Esophagus squamous epithelium (tissue), 5 donors: ENCODE data around the gene POC1A. TPM values are rescaled to one million over a fixed set of nuclear protein-coding genes. Genes with fewer than 3 reads are reported as not detected.

ENCODE experiments used
- DNase-seq: peaks from one replicate; lab custom pipeline; 2025; lab: John Stamatoyannopoulos, UW
- H3K27ac ChIP-seq, 4 donors: fragments of 200-600 bp; sonication (generic); one replicate each; pipeline ENCODE4 v1.5.1; 2016 to 2019; ENCODE audit warnings: mild to moderate bottlenecking in 1 of 4
- H3K27me3 ChIP-seq, 4 donors: fragments of 200-600 bp; sonication (generic); 1 replicate in 3 of 4; 2 replicates in 1 of 4; pipeline versions ENCODE4 v1.5.1 to v1.6.0; 2017 to 2021; ENCODE audit warnings: antibody characterized with exemption in 1 of 4
- H3K36me3 ChIP-seq, 3 donors: fragments of 200-600 bp; sonication (generic); one replicate each; pipeline ENCODE4 v1.5.1; 2016 to 2019
- H3K4me1 ChIP-seq, 3 donors: fragments of 200-600 bp; sonication (generic); one replicate each; pipeline ENCODE4 v1.5.1; 2017 to 2019
- H3K4me3 ChIP-seq, 4 donors: fragments of 200-600 bp; sonication (generic); 1 replicate in 3 of 4; 2 replicates in 1 of 4; pipeline ENCODE4 v1.5.1; 2016 to 2019; ENCODE audit warnings: mild to moderate bottlenecking in 2 of 4, moderate library complexity in 1 of 4
- H3K9me3 ChIP-seq, 3 donors: fragments of 200-600 bp; sonication (generic); one replicate each; pipeline ENCODE4 v1.5.1; 2016 to 2019
- CTCF ChIP-seq, 6 experiments: fragments of 450-650 bp in 4 of 6; fragments of 200-600 bp in 2 of 6; sonication (generic) in 2 of 6; IDR thresholded peaks; one replicate each; pipeline ENCODE4 v1.5.1; 2016 to 2019; ENCODE audit warnings: antibody characterized with exemption in 6 of 6, mild to moderate bottlenecking in 4 of 6, moderate library complexity in 4 of 6
- POLR2A ChIP-seq, 4 donors: fragments of 450-650 bp; IDR thresholded peaks; one replicate each; pipeline ENCODE4 v1.6.1; 2017; ENCODE audit warnings: antibody characterized with exemption in 4 of 4, mild to moderate bottlenecking in 4 of 4, moderate library complexity in 3 of 4
- WGBS, 2 donors: methylation state at CpG; one replicate each; pipeline ENCODE4 v1.1.5; 2018; 5-methylcytosine and 5-hydroxymethylcytosine counted together
- intact Hi-C: fragments of 100-400 bp; cut with DNase I; formaldehyde crosslinking; loops from one replicate; pipeline ENCODE4 v1.15.0; 2022
- total RNA-seq, 4 donors: library from RNA; depleted of rRNA; stranded (reverse); fragments of >200 nt; gene quantifications; one replicate each; pipeline ENCODE4 v1.1.0, GENCODE V29; 2016
- donor health status: DM: yes; HTN: yes; CAD: no.

The POC1A gene
- total RNA-seq, 4 donors from 2014 or later: 2.7 to 10.3 (median 4.8) TPM

DNA sequence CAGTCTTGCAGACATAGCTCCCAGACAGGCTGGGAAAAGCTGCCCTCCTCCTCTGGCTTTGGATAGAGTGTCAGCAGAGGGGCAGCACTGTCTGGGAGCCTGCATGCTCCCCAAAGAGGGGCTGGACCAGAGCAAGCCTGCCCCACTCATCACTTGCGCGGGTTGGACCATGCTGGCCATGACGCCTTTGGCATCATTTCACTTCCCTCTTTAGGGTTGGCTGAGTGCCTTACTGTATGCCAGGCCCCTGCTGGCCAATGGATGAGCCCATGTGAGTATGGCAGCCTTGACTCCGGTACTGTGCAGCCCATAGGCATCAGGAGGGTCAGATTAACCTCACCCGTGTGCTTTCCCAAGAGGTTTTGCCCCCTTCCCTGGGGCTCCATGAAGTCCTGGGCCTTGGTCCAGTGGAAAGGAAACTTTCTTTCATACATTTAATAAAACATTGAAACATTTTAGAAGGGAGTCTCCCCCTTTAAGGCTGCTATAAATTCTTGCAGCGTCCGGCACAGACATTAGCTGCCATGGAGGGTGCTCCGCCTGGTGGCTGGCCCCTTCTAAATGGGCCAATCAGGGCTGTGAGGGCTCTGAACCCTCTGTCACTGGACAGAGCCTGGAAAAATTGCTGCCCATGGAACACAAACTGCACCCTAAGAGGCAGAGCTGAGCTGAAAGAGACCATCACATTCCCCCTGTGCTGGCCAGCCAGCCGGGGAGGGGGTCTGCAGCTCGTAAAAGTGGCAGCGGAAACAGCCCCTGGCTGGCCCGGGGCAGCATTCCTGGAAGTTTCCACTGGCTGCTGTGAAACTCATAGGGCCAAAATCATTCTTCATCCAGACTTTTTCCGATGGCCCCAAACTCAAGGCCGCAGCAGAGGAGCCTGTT lies 77.1 kb downstream of the POC1A start:
- Histone ChIP-seq H3K4me3 (no peak overlapping the region), H3K4me1 (peaks cover 0 to 2% (median 0%) of the 10 kb centered on the region in 3 donors), H3K27ac (no peak overlapping the region), H3K27me3 (no peaks in the 10 kb centered on the region), H3K36me3 (no peaks in the 10 kb centered on the region), H3K9me3 (no peaks in the 10 kb centered on the region)
- 53 to 80% methylated on average over 10 to 13 of the region's 14 CpGs for WGBS, 2 donors
- TF ChIP-seq CTCF (IDR thresholded peaks at IDR 0.05) (no peak), POLR2A (IDR thresholded peaks at IDR 0.05) (no peak)
- intact Hi-C loops: no loop called here
- DNase-seq: no peak

DNA sequence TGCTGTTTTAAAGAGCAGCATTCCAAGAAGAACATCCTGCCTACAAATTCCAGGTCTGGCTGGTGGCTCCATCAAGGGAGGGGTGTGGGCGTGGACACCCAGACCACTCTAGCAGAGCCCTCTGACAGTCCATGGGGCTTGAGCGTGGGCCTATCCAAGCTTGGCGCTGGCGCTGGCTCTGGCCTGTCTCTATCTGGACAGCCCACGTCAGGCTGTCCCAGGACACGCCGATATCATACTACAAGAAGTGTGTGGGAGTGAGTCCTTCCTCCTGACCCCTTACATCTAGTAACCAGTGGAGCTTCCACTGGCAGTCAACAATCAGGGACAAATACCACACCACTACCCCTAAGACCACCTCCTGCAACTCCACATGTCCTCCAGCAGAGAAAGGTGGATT lies 80.7 kb downstream of the POC1A start:
- TF ChIP-seq POLR2A (IDR thresholded peaks at IDR 0.05) (no peak), CTCF (IDR thresholded peaks at IDR 0.05) (no peak)
- no peak for DNase-seq
- WGBS, 2 donors: 90 to 100% methylated on average over 1 to 7 of the region's 7 CpGs
- no peaks in the 10 kb centered on the region for H3K27me3 ChIP-seq
- peaks cover 4 to 37% (median 9%) of the 10 kb centered on the region in 3 donors for H3K4me1 ChIP-seq
- intact Hi-C loops: no loop called here
- no peak overlapping the region for H3K4me3 ChIP-seq
- no peaks in the 10 kb centered on the region for H3K36me3 ChIP-seq
- H3K27ac ChIP-seq: no peak overlapping the region
- H3K9me3 ChIP-seq: no peaks in the 10 kb centered on the region

DNA sequence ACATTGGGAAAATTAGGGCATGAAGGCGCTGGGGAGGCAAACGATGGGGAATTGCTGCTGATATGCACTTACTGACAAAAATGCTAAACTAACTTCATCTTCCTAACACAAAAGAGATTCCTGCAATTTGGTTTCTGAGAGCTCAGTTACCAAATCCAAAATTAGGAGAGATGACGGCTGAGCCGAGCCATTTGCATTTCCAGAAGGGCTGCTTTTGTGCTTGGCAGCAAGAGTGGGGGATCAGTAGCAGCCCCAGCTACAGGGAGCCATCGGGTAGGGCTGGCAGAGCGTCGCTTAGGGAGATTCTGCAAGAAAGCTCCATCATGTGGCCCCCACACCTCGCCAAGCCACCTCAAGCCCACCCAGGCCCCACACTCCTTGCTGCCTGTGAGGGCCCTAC lies 81.8 kb downstream of the POC1A start:
- 89 to 92% methylated on average over 5 to 8 of the region's 8 CpGs for WGBS, 2 donors
- intact Hi-C loops: no loop called here
- Histone ChIP-seq H3K4me3 (no peak overlapping the region), H3K4me1 (peaks cover 13 to 47% (median 18%) of the 10 kb centered on the region in 3 donors), H3K27me3 (no peaks in the 10 kb centered on the region), H3K36me3 (no peaks in the 10 kb centered on the region), H3K27ac (no peak overlapping the region), H3K9me3 (no peaks in the 10 kb centered on the region)
- DNase-seq: no peak
- TF ChIP-seq POLR2A (IDR thresholded peaks at IDR 0.05) (no peak), CTCF (IDR thresholded peaks at IDR 0.05) (no peak)

DNA sequence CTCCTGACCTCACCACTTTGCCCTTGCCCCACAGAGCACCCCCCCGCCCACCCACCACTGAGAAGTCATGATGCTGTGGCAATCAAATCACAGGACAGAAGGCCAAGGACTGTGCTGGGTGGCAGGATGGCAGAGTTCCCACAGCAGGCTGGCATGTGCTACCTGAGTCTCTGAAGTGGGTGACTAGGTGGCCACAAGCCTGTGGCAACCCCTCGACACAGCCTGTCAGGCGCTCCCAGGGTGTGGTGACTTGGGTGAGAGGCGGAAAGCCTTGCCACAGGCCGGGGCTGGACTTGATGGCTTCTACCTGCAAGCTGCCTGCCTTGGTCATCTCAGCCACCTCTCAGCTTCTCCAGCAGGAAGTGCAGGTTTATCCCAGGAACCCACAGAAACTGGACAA lies 82.2 kb downstream of the POC1A start:
- 81% methylated on average over 5 of the region's 5 CpGs; no CpG with 5 or more reads in 1 of the 2 donors for whole genome bisulfite sequencing, 2 donors
- DNase-seq: no peak
- intact Hi-C loops: no loop called here

More for the DNA sequence above, 82.2 kb downstream of the POC1A start:
- H3K4me1 ChIP-seq: peaks cover 18 to 52% (median 18%) of the 10 kb centered on the region in 3 donors
- H3K4me3 ChIP-seq: no peak overlapping the region
- H3K36me3 ChIP-seq: no peaks in the 10 kb centered on the region
- H3K27ac ChIP-seq: peak overlapping the region in 1 of 4 donors; percentile 13
- no peaks in the 10 kb centered on the region for H3K9me3 ChIP-seq
- no peaks in the 10 kb centered on the region for H3K27me3 ChIP-seq
- TF ChIP-seq POLR2A (IDR thresholded peaks at IDR 0.05) (no peak), CTCF (IDR thresholded peaks at IDR 0.05) (no peak)
